Bronchial epithelial cell (primary cell): Measurements from ENCODE around the gene FRMD3. TPM values are rescaled to one million over a fixed set of nuclear protein-coding genes. Genes with fewer than 3 reads are reported as not detected.

Experiments used
- DNase-seq: peaks from one replicate; pipeline ENCODE4 v3.0.0-alpha.2; 2010; ENCODE audit warnings: low read depth
- FAIRE-seq: peaks from 2 replicates; lab custom pipeline; 2011; peaks lifted over from hg19 to GRCh38; lab: Jason Lieb, UNC
- H3K27me3 ChIP-seq: 2 replicates; pipeline ENCODE4 v1.5.1; 2011; ENCODE audit warnings: low read length; ENCODE audit not compliant: control insufficient read depth, insufficient read depth
- H3K36me3 ChIP-seq: 2 replicates; pipeline ENCODE4 v1.5.1; 2011; ENCODE audit warnings: low read length; ENCODE audit not compliant: control insufficient read depth, insufficient read depth
- H3K4me3 ChIP-seq: 2 replicates; pipeline ENCODE4 v1.5.1; 2011; ENCODE audit warnings: mild to moderate bottlenecking, low read depth, low read length, control low read depth
- total RNA-seq: library from RNA; depleted of rRNA; stranded (reverse); fragments of >200 nt; gene quantifications from 2 replicates; pipeline ENCODE4 v1.2.1, GENCODE V29; 2014
- TF ChIP-seq, protein P1 (sequence below): IDR thresholded peaks from 2 replicates; pipeline ENCODE4 v1.5.1; 2011; ENCODE audit warnings: mild to moderate bottlenecking, moderate library complexity, low read length, control low read depth, inconsistent platforms; ENCODE audit not compliant: insufficient read depth, severe bottlenecking

FRMD3 gene
- total RNA-seq, 1 donor from 2014 or later: under 0.01 TPM

DNA sequence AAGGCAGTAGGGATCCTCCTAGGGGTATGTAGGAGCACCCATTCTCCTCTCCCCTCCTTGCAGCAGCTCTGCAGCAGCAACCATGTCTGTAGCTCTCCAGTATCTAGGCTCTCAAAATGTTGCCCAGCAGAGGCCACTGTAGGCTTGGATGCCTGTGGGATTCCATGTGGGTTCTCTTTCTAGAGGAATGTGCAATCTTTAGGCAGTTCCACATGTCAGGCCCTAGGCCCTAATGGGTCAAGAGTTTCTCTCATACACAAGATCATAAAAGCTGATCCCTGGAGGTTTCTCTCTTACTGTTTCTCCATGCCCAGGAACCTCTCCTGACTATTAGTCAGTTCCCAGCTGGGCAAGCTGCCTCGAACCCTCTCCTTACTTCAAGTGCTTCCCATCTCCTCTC, 215.8 kb downstream of the FRMD3 start:
- no peak overlapping the region for H3K4me3 ChIP-seq
- FAIRE-seq (no peak), DNase-seq (no peak)
- no peaks in the 10 kb centered on the region for H3K36me3 ChIP-seq
- H3K27me3 ChIP-seq: peaks cover 2% of the 10 kb centered on the region
- TF ChIP-seq, protein P1, sequence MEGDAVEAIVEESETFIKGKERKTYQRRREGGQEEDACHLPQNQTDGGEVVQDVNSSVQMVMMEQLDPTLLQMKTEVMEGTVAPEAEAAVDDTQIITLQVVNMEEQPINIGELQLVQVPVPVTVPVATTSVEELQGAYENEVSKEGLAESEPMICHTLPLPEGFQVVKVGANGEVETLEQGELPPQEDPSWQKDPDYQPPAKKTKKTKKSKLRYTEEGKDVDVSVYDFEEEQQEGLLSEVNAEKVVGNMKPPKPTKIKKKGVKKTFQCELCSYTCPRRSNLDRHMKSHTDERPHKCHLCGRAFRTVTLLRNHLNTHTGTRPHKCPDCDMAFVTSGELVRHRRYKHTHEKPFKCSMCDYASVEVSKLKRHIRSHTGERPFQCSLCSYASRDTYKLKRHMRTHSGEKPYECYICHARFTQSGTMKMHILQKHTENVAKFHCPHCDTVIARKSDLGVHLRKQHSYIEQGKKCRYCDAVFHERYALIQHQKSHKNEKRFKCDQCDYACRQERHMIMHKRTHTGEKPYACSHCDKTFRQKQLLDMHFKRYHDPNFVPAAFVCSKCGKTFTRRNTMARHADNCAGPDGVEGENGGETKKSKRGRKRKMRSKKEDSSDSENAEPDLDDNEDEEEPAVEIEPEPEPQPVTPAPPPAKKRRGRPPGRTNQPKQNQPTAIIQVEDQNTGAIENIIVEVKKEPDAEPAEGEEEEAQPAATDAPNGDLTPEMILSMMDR: no peak

DNA sequence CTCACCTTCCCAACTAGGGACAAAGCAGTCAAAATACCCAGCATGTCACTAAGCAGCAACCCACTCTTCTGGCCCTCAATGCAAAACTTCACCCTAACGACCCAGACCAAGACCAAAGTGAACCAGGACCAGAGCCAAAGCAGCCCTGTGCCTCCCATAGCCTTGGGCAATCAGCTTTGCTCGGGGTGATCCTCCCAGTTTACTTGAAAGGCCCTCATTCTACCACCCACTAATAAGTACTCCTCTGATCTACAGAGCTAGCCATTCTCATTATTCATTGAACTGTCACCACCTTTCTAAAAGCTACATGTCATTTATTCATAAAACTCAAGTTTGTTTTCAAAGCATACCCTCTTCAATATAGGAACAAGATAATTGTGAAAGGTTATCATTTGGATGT, 221.0 kb downstream of the FRMD3 start:
- Histone ChIP-seq H3K36me3 (no peaks in the 10 kb centered on the region), H3K27me3 (no peaks in the 10 kb centered on the region), H3K4me3 (no peak overlapping the region)
- TF ChIP-seq, protein P1: no peak
- DNase-seq (no peak), FAIRE-seq (no peak)

DNA sequence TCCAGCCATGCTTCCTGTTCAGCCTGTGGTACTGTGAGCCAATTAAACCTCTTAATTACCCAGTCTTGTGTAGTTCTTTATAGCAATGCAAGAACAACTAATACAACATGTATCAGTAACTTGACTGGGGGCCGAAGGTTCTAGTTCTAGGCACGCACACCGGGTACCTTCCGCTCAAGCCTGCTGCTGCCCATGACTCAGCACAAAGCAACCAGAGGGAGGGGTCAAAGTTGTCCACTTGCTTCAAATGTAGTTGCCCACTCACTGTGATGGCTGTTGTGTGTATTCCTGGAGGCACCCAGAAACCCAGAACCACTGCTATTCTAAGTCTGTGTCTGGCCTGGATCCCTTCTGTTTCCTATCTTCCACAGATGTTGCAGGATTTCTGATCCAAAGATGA, 222.6 kb downstream of the FRMD3 start:
- FAIRE-seq (no peak), DNase-seq (no peak)
- Histone ChIP-seq H3K4me3 (no peak overlapping the region), H3K27me3 (no peaks in the 10 kb centered on the region), H3K36me3 (no peaks in the 10 kb centered on the region)
- TF ChIP-seq, protein P1: no peak

DNA sequence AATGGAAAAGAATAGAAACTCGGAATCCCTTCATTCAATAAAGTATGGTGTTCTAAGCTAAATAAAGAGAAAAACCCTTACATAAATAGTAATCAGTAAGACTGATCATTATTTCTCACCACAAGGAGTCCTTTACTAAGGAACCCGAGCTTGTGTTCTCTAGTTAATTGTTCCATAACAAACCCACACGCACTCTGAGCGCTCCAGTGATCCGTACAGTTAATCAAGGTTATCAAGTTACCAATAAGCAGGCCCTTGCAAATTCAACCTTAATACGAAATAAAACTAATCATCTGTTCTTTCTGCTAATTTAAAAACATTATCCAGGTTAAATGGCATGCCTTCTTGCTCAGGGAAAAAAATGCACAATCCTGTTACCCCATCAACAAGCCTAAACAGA, 224.4 kb downstream of the FRMD3 start:
- no peak for FAIRE-seq
- Histone ChIP-seq H3K4me3 (no peak overlapping the region), H3K36me3 (no peaks in the 10 kb centered on the region), H3K27me3 (no peaks in the 10 kb centered on the region)
- DNase-seq: no peak
- TF ChIP-seq, protein P1: no peak

DNA sequence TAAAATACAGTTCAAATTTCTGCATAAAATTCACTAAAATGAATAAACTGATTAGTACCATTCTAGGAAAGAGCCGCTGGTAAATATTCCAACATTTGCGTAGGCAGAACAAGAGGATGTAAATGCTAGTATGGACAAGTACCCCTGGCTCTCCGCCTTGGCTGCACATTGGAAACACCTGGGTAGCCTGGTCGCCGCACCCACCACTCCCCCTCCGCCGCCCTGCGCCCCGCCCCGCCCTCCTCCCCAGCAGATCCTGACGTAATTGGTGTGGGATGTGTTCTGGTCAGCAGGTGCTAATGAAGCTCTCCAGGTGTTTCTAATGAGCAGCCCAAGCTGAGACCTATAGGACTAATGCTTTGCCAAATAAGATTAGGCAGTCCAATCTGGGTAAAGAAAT, 225.7 kb downstream of the FRMD3 start:
- Histone ChIP-seq H3K36me3 (no peaks in the 10 kb centered on the region), H3K27me3 (no peaks in the 10 kb centered on the region), H3K4me3 (no peak overlapping the region)
- TF ChIP-seq, protein P1: no peak
- peak; percentile 82 for DNase-seq
- FAIRE-seq: no peak

DNA sequence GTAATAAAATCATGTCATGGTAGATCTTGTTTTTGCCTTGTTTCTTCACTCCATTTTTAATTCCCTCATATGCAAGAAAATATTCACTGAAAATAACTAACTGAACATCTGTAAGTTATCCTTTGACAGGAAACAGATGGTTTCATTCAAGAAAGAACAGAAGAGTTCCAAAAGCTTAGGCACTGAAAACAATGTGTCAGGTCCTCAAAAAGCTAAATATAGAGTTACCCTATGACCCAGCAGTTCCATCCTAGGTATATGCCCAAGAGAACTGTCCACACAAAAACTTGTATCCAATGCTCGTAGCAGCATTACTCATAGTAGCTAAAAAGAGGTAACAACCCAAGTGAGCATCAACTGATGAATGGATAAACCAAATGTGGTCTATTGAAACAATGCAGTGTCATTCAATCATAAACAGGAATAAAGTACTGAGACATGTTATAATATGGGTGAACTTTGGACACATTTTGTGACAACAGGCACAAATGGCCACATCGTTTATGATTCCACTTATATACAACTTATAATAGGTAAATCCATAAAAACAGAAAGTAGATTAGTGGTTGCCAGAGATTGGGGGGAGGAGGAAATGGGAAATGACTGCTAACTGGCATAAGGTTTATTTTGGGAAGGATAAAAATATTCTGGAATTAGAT, 231.0 kb downstream of the FRMD3 start:
- no peaks in the 10 kb centered on the region for H3K36me3 ChIP-seq
- H3K4me3 ChIP-seq: no peak overlapping the region
- FAIRE-seq: no peak
- DNase-seq: no peak
- no peaks in the 10 kb centered on the region for H3K27me3 ChIP-seq
- TF ChIP-seq, protein P1: no peak
